Stimulated activated CD8-positive, alpha-beta memory T cell treated with anti-CD3 and anti-CD28 coated beads, Interleukin-4, amount 100 ng/mL, for 4 hours (primary cell): ENCODE results near the gene RPGRIP1L.

Experiments
- DNase-seq, 2 donors: peaks; one replicate each; pipeline ENCODE4 v3.0.0-alpha.2; 2020; ENCODE audit warnings: low read depth in 2 of 2, low spot score in 1 of 2

The RPGRIP1L gene

DNA sequence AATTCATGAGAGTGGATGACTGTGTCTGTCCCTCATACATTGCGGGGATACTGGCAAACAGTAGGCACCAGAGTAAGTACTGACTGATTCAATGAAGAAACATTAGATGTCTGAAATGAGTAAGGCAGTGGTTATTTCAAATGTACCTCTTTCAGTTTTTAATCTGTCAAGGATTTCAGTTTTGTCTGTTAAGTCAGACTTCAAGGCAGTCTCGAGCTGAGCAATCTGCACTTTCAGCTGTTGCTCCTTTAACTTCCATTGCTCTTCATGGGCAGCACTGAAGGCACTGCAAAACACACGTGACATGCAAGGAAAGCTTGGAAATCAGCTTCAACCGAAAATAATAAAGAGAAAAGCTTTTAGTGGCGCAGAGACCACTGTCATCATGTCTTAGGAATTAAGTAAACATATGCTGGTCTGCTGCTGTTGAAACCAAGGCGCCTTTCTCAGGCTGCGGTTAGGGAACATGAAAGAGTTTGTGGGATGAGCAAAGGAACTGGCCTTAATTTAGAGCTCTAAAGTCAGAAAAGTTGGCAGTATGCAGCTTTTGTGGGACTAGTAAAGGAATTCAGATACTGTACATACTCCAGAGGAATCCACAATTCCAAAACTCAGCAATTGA lies 38.8 kb downstream of the RPGRIP1L start:
- no peak for DNase-seq

DNA sequence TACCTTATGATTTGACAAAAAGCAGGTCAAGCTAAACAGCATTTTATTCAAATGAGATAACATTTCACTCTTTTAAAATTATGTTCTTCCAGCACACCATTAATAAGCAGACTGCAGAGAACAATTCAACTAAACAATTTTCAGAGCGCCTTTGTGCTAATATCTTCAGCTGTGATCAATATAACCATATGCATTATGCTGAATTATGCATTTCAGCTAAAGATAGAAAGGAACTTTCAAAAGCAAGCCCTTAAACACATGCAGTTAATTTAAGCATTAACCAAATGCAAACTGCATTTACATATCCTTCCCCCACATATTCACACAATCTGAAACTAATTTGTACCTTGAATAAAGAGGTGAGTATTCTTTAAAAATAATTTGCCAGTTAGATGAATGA lies 41.6 kb downstream of the RPGRIP1L start:
- DNase-seq = no peak

DNA sequence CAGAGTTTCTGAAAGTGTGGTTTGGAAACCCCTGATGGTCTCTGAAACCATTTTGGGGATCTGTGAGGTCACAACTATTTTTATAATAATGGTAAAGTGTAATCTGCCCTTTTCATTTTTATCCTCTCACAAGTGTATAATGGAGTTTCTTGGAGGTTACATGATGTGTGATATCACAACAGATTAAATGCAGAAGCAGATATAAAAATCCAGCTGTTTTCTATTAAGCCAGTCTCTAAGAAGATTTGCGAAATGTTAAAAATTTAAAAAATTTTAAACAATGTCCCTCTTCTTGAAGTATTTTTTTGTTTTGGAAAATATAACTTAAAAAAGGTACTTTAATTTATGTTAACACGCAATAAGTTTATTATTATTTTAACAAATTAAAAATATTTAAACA lies 48.7 kb downstream of the RPGRIP1L start:
- DNase-seq = no peak

DNA sequence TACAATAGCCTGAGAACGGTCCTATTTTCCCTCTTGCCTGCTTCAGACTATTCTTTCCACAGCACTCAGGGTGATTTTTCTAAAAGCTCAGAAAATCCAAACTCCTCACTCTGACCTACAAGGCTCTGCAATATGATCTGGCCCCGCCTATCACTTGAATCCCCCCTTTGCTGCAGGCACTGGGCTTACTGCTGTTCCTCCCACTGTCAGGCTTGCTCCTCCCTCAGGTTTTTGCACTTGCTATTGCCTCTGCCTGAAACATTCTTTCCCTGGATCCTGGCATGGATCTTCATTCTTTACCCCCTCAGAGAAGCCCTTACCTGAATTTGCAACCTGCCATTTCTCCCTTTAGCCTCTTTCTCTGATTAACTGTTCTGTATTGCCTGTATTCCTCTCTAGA lies 52.3 kb downstream of the RPGRIP1L start:
- no peak for DNase-seq

DNA sequence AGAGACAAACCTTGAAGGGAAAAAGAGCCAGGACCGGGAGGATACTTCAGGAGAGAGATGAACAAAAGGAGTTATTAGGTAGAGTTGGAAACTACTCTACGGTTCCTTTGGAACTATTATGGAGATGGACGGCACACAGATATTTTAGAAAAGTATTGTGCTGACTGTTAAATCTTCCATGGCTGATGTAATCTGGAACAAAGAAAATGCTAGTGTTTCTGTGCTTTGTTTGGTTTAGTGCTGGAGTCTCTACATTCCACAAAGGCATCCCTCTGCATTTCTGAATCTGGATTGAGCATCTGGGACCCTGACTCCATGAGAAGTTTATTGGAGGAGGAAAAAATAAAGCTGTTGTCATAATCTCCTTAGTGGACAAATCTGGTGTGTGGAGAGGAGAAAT lies 57.2 kb downstream of the RPGRIP1L start:
- no peak for DNase-seq

DNA sequence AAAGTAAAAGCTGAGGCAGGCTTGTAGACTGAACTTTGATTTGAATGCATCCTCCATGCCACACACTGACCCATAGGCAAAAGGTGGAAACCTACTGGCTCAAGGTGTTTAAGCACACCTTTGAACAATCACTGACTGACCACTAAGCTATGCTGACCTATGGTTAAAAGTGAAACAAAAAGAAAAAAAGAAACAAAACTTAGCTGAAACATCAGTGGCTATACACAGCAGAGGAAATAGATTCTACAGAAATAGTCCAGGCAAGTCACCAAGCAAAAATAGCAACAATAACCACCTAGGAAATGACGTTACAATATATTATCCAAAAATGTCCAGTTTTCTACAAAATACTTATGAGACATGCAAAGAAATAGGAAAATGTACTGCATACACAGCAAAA lies 60.2 kb downstream of the RPGRIP1L start:
- no peak for DNase-seq

DNA sequence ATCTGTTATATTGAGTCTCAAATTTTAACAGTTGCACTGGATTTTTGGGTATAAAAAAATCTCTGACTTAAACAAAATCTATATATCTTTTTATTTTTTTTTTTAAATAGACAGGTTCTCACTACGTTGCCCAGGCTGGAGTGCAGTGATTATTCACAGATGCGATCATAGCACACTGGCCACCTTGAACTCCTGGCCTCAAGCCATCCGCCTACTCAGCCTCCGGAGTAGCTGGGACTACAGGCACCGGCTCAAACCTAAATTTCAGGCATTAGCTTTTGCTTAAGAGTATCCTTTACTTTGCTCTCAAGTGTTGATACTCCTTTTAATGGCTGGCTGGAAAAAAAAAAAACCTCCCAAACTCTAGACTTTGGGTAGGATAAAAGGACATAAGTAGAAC lies 61.6 kb downstream of the RPGRIP1L start:
- no peak for DNase-seq

DNA sequence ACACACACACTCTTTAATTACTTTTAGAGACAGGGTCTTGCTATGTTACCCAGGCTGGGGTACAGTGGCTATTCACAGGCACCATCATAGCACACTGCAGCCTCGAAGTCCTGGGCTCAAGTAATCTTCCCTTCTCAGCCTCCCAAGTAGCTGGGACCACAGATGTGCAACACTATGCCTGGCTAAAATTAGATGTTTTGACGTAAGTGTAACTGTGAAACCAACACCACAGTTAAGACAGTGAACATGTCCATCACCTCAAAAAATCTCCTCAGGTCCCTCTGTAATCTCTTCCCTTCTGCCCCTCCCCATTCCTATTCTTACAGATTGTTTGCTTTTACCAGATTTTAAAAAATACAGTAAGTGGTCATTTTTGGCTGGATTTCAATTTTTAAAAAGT lies 66.7 kb downstream of the RPGRIP1L start:
- DNase-seq = no peak

DNA sequence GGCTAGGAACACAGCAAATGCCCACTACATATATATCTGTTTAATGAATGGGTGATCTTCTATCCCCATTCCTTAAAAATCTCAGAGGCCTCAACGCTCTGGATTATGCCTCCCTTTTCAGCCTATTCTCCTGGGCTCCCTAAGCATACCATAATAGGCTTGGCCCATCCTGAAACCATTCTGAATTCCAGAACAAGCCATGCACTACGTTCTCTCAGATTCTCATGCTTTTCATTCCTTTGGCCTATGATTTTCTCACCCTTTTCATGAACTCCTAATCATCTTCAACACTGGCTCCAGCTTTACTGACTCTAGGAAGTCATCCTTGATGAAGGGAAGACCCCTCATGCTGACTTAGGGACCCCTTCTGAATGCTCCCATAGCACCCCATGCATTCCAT lies 71.1 kb downstream of the RPGRIP1L start:
- no peak for DNase-seq

DNA sequence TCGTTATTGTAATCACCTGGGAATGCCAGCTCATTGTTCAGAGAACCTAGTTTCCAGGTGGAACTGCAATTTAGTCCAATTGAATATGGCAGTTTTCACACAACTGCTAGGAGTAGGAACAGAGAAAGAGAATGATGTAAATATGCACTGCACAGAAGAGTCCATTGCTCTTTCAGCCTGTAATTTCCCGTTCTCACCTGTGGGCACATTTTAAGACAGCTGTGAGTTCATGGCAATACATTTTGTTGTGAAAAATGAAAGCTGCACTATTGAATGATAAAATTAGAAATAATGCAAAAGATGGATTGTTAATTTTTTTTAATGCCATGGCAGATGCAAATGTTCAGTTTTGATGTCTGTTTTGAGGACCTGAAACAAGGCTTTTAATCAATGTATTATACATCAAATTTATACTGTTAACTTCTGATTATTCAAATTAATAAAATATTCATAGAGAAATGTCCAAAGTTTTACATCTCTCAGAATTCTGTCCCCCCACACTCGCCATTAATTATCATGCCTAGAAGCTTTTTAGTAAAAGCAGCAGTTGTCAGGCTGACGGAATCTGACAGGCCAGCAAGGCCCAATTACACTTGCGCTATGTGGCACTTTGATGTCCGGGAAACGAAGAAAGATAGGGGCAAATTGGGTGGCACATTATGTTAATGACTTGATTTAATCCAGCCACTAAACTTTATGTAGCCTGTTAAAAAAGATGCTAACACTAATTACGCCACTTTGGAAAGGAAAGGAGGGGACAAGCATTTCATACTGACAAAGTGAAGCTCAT lies 72.2 kb downstream of the RPGRIP1L start:
- no peak for DNase-seq

DNA sequence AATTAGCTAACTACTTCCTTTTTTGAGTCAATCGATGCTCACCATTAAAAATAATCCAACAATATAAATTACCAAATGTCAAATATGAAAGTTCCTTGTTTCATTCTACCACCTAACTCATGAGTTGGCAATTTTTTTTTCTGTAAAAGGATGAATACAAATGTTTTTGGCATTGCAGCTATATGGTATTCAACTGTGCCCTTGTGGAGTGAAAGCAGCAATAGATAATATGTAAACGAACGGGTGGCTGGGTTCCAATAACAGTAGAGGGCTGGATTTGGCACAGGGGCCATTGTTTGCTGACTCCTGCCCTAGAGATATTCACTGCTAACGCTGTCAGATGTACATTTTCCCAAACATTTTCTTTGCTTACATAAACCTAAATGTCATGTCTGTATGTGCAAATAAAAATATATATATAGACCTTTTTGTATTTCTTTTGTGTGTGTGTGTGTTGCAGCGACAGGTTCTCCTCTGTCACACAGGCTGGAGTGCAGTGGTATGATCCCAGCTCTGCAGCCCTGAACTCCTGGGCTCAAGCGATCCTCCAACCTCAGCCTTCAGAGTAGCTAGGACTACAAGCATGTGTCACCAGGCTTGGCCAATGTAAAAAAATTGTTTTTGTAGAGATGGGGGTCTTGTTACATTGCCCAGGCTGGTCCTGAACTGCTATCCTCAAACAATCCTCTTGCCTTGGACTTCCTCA lies 73.9 kb downstream of the RPGRIP1L start:
- DNase-seq = no peak

DNA sequence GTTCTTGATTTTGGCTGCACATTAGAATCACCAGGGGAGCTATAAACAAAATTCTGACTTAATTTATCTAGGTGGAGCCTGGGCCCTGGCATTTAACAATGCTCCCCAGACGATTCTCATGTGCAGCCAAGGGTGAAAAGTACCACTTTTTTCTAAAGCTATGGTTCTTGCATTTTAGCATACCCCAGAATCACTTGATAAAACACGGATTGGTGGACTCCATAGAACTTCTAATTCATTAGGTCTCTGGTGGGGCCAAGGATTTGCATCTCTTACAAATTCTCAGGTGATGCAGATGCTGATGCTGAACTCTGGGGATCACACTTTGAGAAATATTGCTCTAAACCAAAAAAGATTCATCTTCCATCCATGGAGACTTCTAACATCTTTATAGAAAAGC lies 74.5 kb downstream of the RPGRIP1L start:
- DNase-seq = no peak

DNA sequence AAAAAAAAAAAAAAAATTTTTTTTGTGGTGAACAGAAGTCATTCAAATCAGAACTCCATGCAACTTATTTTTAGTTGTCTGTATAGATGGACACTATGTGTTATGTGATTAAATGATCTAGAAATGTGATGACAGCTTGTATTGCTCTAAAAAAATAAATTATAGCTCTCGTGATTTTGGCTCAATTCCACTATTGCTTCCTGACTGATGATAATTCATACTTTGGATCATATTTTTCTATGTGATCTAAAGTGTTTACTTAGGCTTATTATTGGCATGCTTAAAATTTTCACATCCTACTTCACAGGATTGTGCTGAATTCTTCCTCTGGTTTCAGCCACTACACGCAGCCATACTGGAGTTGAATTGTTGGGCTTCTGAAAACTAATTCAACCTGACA lies 76.8 kb downstream of the RPGRIP1L start:
- DNase-seq = no peak

DNA sequence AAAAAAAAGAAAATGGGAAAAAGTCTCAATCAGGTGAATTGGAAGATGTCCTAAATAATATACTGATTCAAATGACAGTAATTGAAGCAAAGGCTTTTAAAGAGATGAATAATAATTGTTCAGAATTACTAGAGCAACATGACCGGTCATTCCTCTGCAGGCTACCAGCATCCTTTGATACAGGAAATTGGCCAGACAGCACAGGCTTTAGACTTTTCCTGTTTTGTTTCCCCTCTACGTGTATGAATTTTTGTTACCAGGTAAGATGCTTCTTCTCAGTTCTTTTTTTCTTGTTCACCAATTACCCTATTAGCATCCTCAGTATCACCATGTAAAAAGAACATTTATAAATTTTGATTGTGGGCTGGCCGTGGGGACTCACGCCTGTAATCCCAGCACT lies 77.5 kb downstream of the RPGRIP1L start:
- no peak for DNase-seq

DNA sequence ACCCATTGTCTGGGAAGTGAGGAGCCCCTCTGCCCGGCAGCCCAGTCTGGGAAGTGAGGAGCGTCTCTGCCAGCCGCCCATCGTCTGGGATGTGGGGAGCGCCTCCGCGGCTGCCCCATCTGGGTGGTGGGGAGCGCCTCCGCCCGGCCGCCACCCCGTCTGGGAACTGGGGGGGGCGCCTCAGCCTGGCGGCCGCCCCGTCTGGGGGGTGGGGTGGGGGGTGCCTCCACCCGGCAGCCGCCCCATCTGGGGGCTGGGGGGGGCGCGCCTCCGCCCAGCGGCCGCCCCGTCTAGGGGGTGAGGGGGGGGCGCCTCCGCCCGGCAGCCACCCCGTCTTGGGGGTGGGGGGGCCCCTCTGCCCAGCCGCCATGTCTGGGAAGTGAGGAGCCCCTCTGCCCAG lies 78.4 kb downstream of the RPGRIP1L start:
- no peak for DNase-seq

DNA sequence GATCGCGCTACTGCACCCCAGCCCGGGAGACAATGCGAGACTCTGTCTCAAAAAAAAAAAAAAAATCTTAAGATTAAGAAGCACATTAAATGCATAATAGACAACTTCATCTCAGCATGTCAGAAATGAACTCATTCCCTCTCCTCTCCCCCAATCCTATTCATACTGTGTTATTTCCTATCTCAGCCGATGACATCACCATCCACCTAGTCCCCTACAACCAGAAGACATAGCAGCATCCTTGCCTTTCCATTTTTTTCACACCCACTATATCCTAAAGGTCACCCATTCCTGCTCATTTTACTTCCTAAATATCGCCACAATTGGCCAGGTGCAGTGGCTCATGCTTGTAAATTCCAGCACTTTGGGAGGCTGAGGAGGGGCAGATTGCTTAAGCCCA lies 81.3 kb downstream of the RPGRIP1L start:
- DNase-seq = no peak

DNA sequence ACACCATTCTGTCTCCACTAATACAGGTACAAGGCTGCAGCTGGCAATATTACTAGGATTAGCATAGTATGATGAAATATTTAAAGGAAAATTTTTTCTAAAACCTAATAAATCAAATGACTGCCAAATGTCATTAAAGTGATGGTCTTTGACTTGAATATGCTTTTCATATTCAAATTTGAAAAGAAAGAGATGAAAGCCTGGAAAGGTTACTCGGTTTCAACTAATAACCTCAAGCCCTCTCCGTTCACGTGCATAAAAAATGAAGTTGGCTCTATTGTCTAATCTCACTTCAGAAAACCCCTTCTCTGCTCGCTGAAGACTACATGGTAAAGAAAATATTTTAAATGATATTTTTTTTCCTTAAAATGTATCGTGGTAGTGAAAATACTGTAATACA lies 83.2 kb downstream of the RPGRIP1L start:
- no peak for DNase-seq

DNA sequence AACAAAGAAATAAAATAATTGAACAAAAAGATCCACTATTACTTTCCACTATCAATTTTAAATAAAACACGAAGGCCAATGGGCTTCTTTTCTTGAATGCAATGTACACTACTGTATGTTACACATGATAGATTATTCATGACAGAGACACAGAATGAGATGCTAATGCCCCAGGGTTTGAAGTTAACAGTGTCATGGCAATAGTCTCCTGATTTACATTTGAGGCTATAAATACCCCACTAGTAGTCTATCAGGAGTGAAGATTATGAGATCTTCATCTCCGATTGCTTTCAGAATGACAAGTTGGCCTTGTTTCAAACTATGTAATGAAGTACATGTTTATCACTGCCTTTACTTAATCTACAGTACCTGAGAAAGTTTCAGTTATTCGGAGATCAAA lies 84.4 kb downstream of the RPGRIP1L start:
- no peak for DNase-seq

DNA sequence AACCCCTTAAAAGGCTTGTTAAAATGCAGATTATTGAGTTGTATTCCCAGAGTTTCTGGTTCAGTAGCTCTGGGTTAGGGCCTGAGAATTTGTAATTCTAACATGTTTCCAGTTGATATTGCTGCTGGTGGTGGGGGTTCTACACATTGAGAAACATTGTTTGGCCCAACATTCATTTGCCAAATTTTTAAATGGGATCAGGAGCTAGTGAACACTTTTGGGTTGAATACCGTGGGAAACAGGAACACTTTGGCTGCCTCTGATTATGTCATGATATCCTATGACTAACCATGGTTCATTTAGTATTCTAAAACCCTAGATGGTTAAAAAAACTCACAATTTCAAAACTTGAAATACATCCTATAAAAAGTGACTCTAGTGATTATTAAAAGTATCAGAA lies 89.3 kb downstream of the RPGRIP1L start:
- no peak for DNase-seq

DNA sequence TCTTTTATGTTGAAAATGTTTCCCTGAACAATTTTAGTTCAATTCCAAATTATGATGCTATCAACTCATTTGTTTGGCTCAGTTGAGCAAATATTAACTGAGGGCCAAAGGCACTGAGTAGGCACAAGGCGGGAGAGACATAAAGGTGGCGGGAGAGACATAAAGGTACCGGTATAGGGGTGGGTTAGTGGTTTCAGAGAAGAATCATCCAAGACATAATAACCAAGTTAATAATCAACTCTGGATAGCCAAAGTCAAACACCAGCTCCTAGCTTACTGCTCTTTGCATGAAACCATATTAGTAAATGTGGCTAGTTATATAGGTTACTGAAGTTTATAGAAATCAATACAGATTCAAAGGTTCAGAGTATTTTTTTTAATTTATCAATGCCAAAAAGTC lies 91.7 kb downstream of the RPGRIP1L start:
- no peak for DNase-seq

DNA sequence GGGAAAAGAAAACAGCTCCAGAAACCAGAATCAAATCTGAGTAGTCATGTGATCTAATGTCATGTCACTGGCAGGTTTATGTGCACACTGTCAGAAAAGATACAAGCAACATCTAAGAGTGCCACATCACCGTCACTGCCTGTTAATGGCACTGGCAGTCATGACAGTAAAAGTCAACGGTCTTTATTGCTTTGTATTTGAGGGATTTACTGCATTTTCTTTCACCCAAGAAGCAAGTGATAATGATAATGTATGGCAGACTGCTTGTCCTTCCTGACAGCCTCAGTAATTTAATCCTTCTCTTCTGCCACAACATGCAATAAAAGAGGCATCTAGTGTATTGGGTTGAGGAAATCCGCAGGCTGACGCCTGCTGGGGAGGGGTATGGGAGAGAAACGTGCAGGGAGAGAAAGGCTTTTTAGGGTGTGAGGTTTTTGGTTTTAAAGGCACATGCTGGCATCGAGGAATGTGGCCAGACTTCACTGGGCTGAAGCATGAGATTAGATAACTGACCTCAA lies 92.4 kb downstream of the RPGRIP1L start:
- DNase-seq = no peak

DNA sequence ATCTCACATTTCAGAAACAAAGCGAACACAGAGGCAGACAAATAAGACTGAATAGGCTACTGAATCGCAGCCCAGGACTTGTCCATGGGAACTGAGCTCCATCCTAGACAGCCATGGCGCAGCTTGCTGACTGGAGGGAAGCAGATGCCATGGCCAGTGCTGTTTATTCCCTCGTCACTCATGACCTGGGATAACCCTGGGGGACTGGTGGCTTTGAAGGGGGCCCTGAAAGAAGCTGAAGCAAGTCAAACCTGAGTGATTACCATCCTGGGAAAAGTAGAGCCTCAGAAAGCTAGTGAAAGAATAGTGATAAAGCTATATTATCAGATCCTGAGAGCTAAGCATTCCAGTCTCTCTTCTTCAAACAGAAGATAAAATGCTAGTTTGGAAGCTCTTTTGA lies 94.1 kb downstream of the RPGRIP1L start:
- no peak for DNase-seq
